Osteocyte (in vitro differentiated cells): ENCODE data around the gene STXBP5L. TPM values are rescaled to one million over a fixed set of nuclear protein-coding genes. Genes with fewer than 3 reads are reported as not detected.
"Not testable (repeated sequence)": the region's sequence is repeated elsewhere in the genome, so short reads cannot be mapped to it uniquely, and the experiment has no call there.

Source experiments
- DNase-seq: peaks from one replicate; pipeline ENCODE4 v3.0.0; 2021; ENCODE audit warnings: mixed read lengths; ENCODE audit not compliant: unreplicated experiment; ENCODE audit errors: extremely low spot score
- H3K27ac Mint-ChIP-seq: one replicate; pipeline ENCODE4 v1.8.0; 2021; ENCODE audit warnings: mild to moderate bottlenecking, mixed read lengths; ENCODE audit not compliant: unreplicated experiment
- H3K27me3 Mint-ChIP-seq: one replicate; pipeline ENCODE4 v1.8.0; 2021; ENCODE audit warnings: mixed read lengths; ENCODE audit not compliant: unreplicated experiment
- H3K36me3 Mint-ChIP-seq: one replicate; pipeline ENCODE4 v1.8.0; 2021; ENCODE audit warnings: mixed read lengths; ENCODE audit not compliant: unreplicated experiment
- H3K4me1 Mint-ChIP-seq: one replicate; pipeline ENCODE4 v1.8.0; 2021; ENCODE audit warnings: mixed read lengths; ENCODE audit not compliant: unreplicated experiment
- H3K4me3 Mint-ChIP-seq: one replicate; pipeline ENCODE4 v1.8.0; 2021; ENCODE audit warnings: mild to moderate bottlenecking, moderate library complexity, mixed read lengths; ENCODE audit not compliant: unreplicated experiment
- H3K9me3 Mint-ChIP-seq: one replicate; pipeline ENCODE4 v1.8.0; 2021; ENCODE audit warnings: mixed read lengths; ENCODE audit not compliant: unreplicated experiment
- CTCF ChIP-seq: fragments of 200-600 bp; sonication (generic); IDR thresholded peaks from 2 replicates; pipeline ENCODE4 v1.5.0; 2021; ENCODE audit warnings: antibody characterized with exemption, mild to moderate bottlenecking, moderate library complexity
- total RNA-seq: library from RNA; stranded (reverse); gene quantifications from 2 replicates; pipeline ENCODE4 v1.2.1, GENCODE V29; 2021

The STXBP5L gene
- total RNA-seq, 1 donor from 2014 or later, result not detected

GRCh38 chr3:121362035-121362734 is 454.2 kb downstream of the STXBP5L start:
- no peak for DNase-seq
- H3K27ac Mint-ChIP-seq, result no peak overlapping the region
- H3K9me3 Mint-ChIP-seq, result peaks cover 13% of the 10 kb centered on the region
- peaks cover 2% of the 10 kb centered on the region for H3K27me3 Mint-ChIP-seq
- no peak for TF ChIP-seq CTCF
- no peaks in the 10 kb centered on the region for H3K4me1 Mint-ChIP-seq
- H3K36me3 Mint-ChIP-seq, result no peaks in the 10 kb centered on the region
- no peak overlapping the region for H3K4me3 Mint-ChIP-seq

- not testable (repeated sequence) for DNase-seq, H3K4me1 Mint-ChIP-seq, H3K36me3 Mint-ChIP-seq, H3K9me3 Mint-ChIP-seq, H3K4me3 Mint-ChIP-seq, H3K27ac Mint-ChIP-seq, H3K27me3 Mint-ChIP-seq
Observed at GRCh38 chr3:121388308-121388707, 480.3 kb downstream of the STXBP5L start.

GRCh38 chr3:121395967-121396366 is 488.0 kb downstream of the STXBP5L start:
- H3K27ac Mint-ChIP-seq, H3K36me3 Mint-ChIP-seq: not testable (repeated sequence)

GRCh38 chr3:121398051-121398450 is 490.0 kb downstream of the STXBP5L start:
- not testable (repeated sequence) for DNase-seq, H3K4me1 Mint-ChIP-seq, H3K9me3 Mint-ChIP-seq, H3K27me3 Mint-ChIP-seq, H3K27ac Mint-ChIP-seq, H3K36me3 Mint-ChIP-seq, H3K4me3 Mint-ChIP-seq

More at GRCh38 chr3:121395967-121396366, 488.0 kb downstream of the STXBP5L start:
- H3K9me3 Mint-ChIP-seq, H3K4me3 Mint-ChIP-seq, H3K27me3 Mint-ChIP-seq, DNase-seq, H3K4me1 Mint-ChIP-seq: not testable (repeated sequence)

GRCh38 chr3:121399820-121400219 is 491.8 kb downstream of the STXBP5L start:
- no peaks in the 10 kb centered on the region for H3K36me3 Mint-ChIP-seq
- H3K9me3 Mint-ChIP-seq, result no peaks in the 10 kb centered on the region

GRCh38 chr3:121405631-121406030 is 497.6 kb downstream of the STXBP5L start:
- H3K4me1 Mint-ChIP-seq, result no peaks in the 10 kb centered on the region
- no peaks in the 10 kb centered on the region for H3K36me3 Mint-ChIP-seq
- H3K9me3 Mint-ChIP-seq, result no peaks in the 10 kb centered on the region
- no peak for TF ChIP-seq CTCF
- H3K27me3 Mint-ChIP-seq, result peaks cover 2% of the 10 kb centered on the region
- no peak overlapping the region for H3K4me3 Mint-ChIP-seq
- DNase-seq, result no peak
- no peak overlapping the region for H3K27ac Mint-ChIP-seq

More at GRCh38 chr3:121399820-121400219, 491.8 kb downstream of the STXBP5L start:
- no peak for TF ChIP-seq CTCF
- no peak for DNase-seq
- Mint-ChIP-seq H3K27me3 (no peaks in the 10 kb centered on the region), H3K4me1 (no peaks in the 10 kb centered on the region), H3K27ac (no peak overlapping the region), H3K4me3 (no peak overlapping the region)
